ENCODE measurements around the gene GLB1L3.

- no peak for TF ChIP-seq POLR2A (IDR thresholded peaks at IDR 0.05)
- TF ChIP-seq CTCF (IDR thresholded peaks at IDR 0.05): no peak
Measured at GRCh38 chr11:134264966-134265764, 11.0 kb upstream of the GLB1L3 start.
